Measurements from ENCODE around the gene CEP164.

The CEP164 gene

GRCh38 chr11:117313828-117314768, 13.6 kb upstream of the CEP164 start:
- Histone ChIP-seq H2BK12ac (ENCODE audit: low read length in 2 of 2) (peak overlapping the region in 1 of 2 experiments; percentile 70), H3K9ac (ENCODE audit: low read length) (peak overlapping the region; percentile 85), H3K4me2 (ENCODE audit: low read length, poor library complexity, severe bottlenecking) (peak overlapping the region; percentile 100), H3K27ac (ENCODE audit: low read length, poor library complexity, severe bottlenecking) (no peak overlapping the region), H3K36me3 (ENCODE audit: control insufficient read depth in 1 of 2, insufficient read depth in 2 of 2, low read depth in 1 of 2, low read length in 2 of 2) (peaks cover 0 to 3% of the 10 kb centered on the region in 2 experiments), H2BK15ac (ENCODE audit: low read depth, poor library complexity, severe bottlenecking) (no peak overlapping the region), H3K18ac (ENCODE audit: low read depth in 1 of 2, low read length in 2 of 2) (peak overlapping the region in 1 of 2 experiments; percentile 55), H4K8ac (ENCODE audit: low read length) (peak overlapping the region; percentile 45), H2AK5ac (ENCODE audit: low read length, severe bottlenecking) (no peak overlapping the region), H2BK120ac (ENCODE audit: low read depth, low read length) (no peak overlapping the region), H3K4me1 (ENCODE audit: control insufficient read depth, insufficient read depth, low read depth, low read length) (peaks cover 20% of the 10 kb centered on the region), H3K9me3 (ENCODE audit: control insufficient read depth, low read length) (no peaks in the 10 kb centered on the region), H3K4me3 (ENCODE audit: insufficient read depth in 1 of 2, low read depth in 1 of 2, low read length in 2 of 2) (peak overlapping the region in 1 of 2 experiments; percentile 95), H2BK5ac (ENCODE audit: low read depth, low read length, poor library complexity, severe bottlenecking) (no peak overlapping the region), H3K27me3 (ENCODE audit: control insufficient read depth in 1 of 2, insufficient read depth in 1 of 2, low read length in 2 of 2) (no peaks in the 10 kb centered on the region), H2AFZ (ENCODE audit: low read depth, low read length) (no peak overlapping the region), H3K4ac (ENCODE audit: low read depth in 1 of 2, low read length in 2 of 2) (peak overlapping the region in 1 of 2 experiments; percentile 22), H4K91ac (ENCODE audit: low read length) (no peak overlapping the region), H3K79me1 (replicated peaks; ENCODE audit: low read length, poor library complexity, severe bottlenecking) (peaks cover 38% of the 10 kb centered on the region), H3K23ac (ENCODE audit: low read length in 2 of 2) (peak overlapping the region in 1 of 2 experiments; percentile 56), H3K14ac (ENCODE audit: low read length in 2 of 2) (peak overlapping the region in 1 of 2 experiments; percentile 64)
- no peak for DNase-seq
- 83% methylated on average over 12 of the region's 14 CpGs for WGBS

- 17% methylated on average over 10 of the region's 10 CpGs for WGBS
- H2AK5ac ChIP-seq (ENCODE audit: low read length, severe bottlenecking) = no peak overlapping the region
- peak overlapping the region; percentile 77 to 87 for H3K18ac ChIP-seq (ENCODE audit: low read depth in 1 of 2, low read length in 2 of 2)
- H3K9ac ChIP-seq (ENCODE audit: low read length) = peak overlapping the region; percentile 85
- H2BK15ac ChIP-seq (ENCODE audit: low read depth, poor library complexity, severe bottlenecking) = peak overlapping the region; percentile 57
- no peaks in the 10 kb centered on the region for H3K27me3 ChIP-seq (ENCODE audit: control insufficient read depth in 1 of 2, insufficient read depth in 1 of 2, low read length in 2 of 2)
- H2BK12ac ChIP-seq (ENCODE audit: low read length in 2 of 2) = no peak overlapping the region
- peak; percentile 27 for DNase-seq
- peak overlapping the region in 1 of 2 experiments; percentile 96 for H3K23ac ChIP-seq (ENCODE audit: low read length in 2 of 2)
- peak overlapping the region; percentile 100 for H3K4me2 ChIP-seq (ENCODE audit: low read length, poor library complexity, severe bottlenecking)
- no peak overlapping the region for H4K91ac ChIP-seq (ENCODE audit: low read length)
- H2BK5ac ChIP-seq (ENCODE audit: low read depth, low read length, poor library complexity, severe bottlenecking) = no peak overlapping the region
- H2BK120ac ChIP-seq (ENCODE audit: low read depth, low read length) = no peak overlapping the region
- no peak overlapping the region for H3K14ac ChIP-seq (ENCODE audit: low read length in 2 of 2)
- peaks cover 0 to 3% of the 10 kb centered on the region in 2 experiments for H3K36me3 ChIP-seq (ENCODE audit: control insufficient read depth in 1 of 2, insufficient read depth in 2 of 2, low read depth in 1 of 2, low read length in 2 of 2)
- no peak overlapping the region for H3K27ac ChIP-seq (ENCODE audit: low read length, poor library complexity, severe bottlenecking)
- peak overlapping the region; percentile 64 for H4K8ac ChIP-seq (ENCODE audit: low read length)
- H2AFZ ChIP-seq (ENCODE audit: low read depth, low read length) = no peak overlapping the region
- peak overlapping the region; percentile 47 to 73 for H3K4ac ChIP-seq (ENCODE audit: low read depth in 1 of 2, low read length in 2 of 2)
- H3K9me3 ChIP-seq (ENCODE audit: control insufficient read depth, low read length) = no peaks in the 10 kb centered on the region
- peaks cover 20% of the 10 kb centered on the region for H3K4me1 ChIP-seq (ENCODE audit: control insufficient read depth, insufficient read depth, low read depth, low read length)
- peaks cover 36% of the 10 kb centered on the region for H3K79me1 ChIP-seq (replicated peaks; ENCODE audit: low read length, poor library complexity, severe bottlenecking)
- peak overlapping the region; percentile 91 to 95 for H3K4me3 ChIP-seq (ENCODE audit: insufficient read depth in 1 of 2, low read depth in 1 of 2, low read length in 2 of 2)
These were observed 12.8 kb upstream of the CEP164 start for GRCh38 chr11:117314840-117315239.

- Histone ChIP-seq H3K4ac (ENCODE audit: low read depth in 1 of 2, low read length in 2 of 2) (peak overlapping the region; percentile 64 to 73), H3K27ac (ENCODE audit: low read length, poor library complexity, severe bottlenecking) (no peak overlapping the region), H2BK12ac (ENCODE audit: low read length in 2 of 2) (peak overlapping the region in 1 of 2 experiments; percentile 74), H3K4me3 (ENCODE audit: insufficient read depth in 1 of 2, low read depth in 1 of 2, low read length in 2 of 2) (peak overlapping the region; percentile 91 to 95), H2BK15ac (ENCODE audit: low read depth, poor library complexity, severe bottlenecking) (peak overlapping the region; percentile 69), H2BK120ac (ENCODE audit: low read depth, low read length) (no peak overlapping the region), H2AK5ac (ENCODE audit: low read length, severe bottlenecking) (no peak overlapping the region), H3K9ac (ENCODE audit: low read length) (peak overlapping the region; percentile 85), H2BK5ac (ENCODE audit: low read depth, low read length, poor library complexity, severe bottlenecking) (no peak overlapping the region), H3K36me3 (ENCODE audit: control insufficient read depth in 1 of 2, insufficient read depth in 2 of 2, low read depth in 1 of 2, low read length in 2 of 2) (peaks cover 0 to 2% of the 10 kb centered on the region in 2 experiments), H3K14ac (ENCODE audit: low read length in 2 of 2) (peak overlapping the region; percentile 87 to 92), H3K18ac (ENCODE audit: low read depth in 1 of 2, low read length in 2 of 2) (peak overlapping the region; percentile 77 to 87), H3K9me3 (ENCODE audit: control insufficient read depth, low read length) (no peaks in the 10 kb centered on the region), H4K8ac (ENCODE audit: low read length) (peak overlapping the region; percentile 77), H3K23ac (ENCODE audit: low read length in 2 of 2) (peak overlapping the region in 1 of 2 experiments; percentile 96), H3K27me3 (ENCODE audit: control insufficient read depth in 1 of 2, insufficient read depth in 1 of 2, low read length in 2 of 2) (no peaks in the 10 kb centered on the region), H4K91ac (ENCODE audit: low read length) (peak overlapping the region; percentile 80), H2AFZ (ENCODE audit: low read depth, low read length) (peak overlapping the region; percentile 95), H3K4me1 (ENCODE audit: control insufficient read depth, insufficient read depth, low read depth, low read length) (peaks cover 20% of the 10 kb centered on the region), H3K79me1 (replicated peaks; ENCODE audit: low read length, poor library complexity, severe bottlenecking) (peaks cover 36% of the 10 kb centered on the region), H3K4me2 (ENCODE audit: low read length, poor library complexity, severe bottlenecking) (peak overlapping the region; percentile 100)
- DNase-seq = peak; percentile 32
- 5% methylated on average over 49 of the region's 62 CpGs for WGBS
These were observed 12.1 kb upstream of the CEP164 start for GRCh38 chr11:117315285-117316196.

Measured in mesenchymal stem cell (in vitro differentiated cells and primary cell).